GM04503 (cell line): ENCODE results near the gene BBS12.

ENCODE experiments used
- DNase-seq: peaks from one replicate; pipeline ENCODE4 v3.0.0-alpha.2; 2012; ENCODE audit warnings: low read depth

The BBS12 gene

GRCh38 chr4:122715221-122715620, 17.3 kb upstream of the BBS12 start:
- no peak for DNase-seq

GRCh38 chr4:122716825-122717448, 15.6 kb upstream of the BBS12 start:
- DNase-seq = no peak

GRCh38 chr4:122718281-122718680, 14.2 kb upstream of the BBS12 start:
- no peak for DNase-seq

GRCh38 chr4:122722256-122722655, 10.2 kb upstream of the BBS12 start:
- no peak for DNase-seq

GRCh38 chr4:122728856-122729255, 3.6 kb upstream of the BBS12 start:
- DNase-seq = no peak

GRCh38 chr4:122731676-122732075, 828 bp upstream of the BBS12 start:
- DNase-seq = no peak

GRCh38 chr4:122733787-122734120, 1.2 kb downstream of the BBS12 start:
- DNase-seq = no peak

GRCh38 chr4:122739174-122739573, 6.7 kb downstream of the BBS12 start:
- peak; percentile 76 for DNase-seq

- DNase-seq = no peak
Measured at GRCh38 chr4:122742933-122743829, 10.7 kb downstream of the BBS12 start.

GRCh38 chr4:122744229-122744628, 11.7 kb downstream of the BBS12 start:
- DNase-seq = peak; percentile 83

GRCh38 chr4:122746485-122746965, 14.0 kb downstream of the BBS12 start:
- DNase-seq = no peak

- DNase-seq = no peak
Measured at GRCh38 chr4:122747068-122747467, 14.6 kb downstream of the BBS12 start.

GRCh38 chr4:122747883-122748282, 15.4 kb downstream of the BBS12 start:
- DNase-seq = no peak

- no peak for DNase-seq
Measured at GRCh38 chr4:122749704-122750454, 17.4 kb downstream of the BBS12 start.

GRCh38 chr4:122755675-122756074, 23.2 kb downstream of the BBS12 start:
- no peak for DNase-seq

- no peak for DNase-seq
Measured at GRCh38 chr4:122758033-122758432, 25.5 kb downstream of the BBS12 start.

- DNase-seq = no peak
Measured at GRCh38 chr4:122759639-122760310, 27.3 kb downstream of the BBS12 start.

- no peak for DNase-seq
Measured at GRCh38 chr4:122762520-122762919, 30.0 kb downstream of the BBS12 start.

GRCh38 chr4:122762966-122763716, 30.6 kb downstream of the BBS12 start:
- no peak for DNase-seq

GRCh38 chr4:122764071-122764820, 31.7 kb downstream of the BBS12 start:
- DNase-seq = no peak

- DNase-seq = peak; percentile 80
Measured at GRCh38 chr4:122764821-122765215, 32.3 kb downstream of the BBS12 start.
